Erythroblast (primary cell): ENCODE data around the gene S100A7A.

Source experiments
- GATA1 ChIP-seq: IDR thresholded peaks from 2 replicates; pipeline ENCODE4 v1.6.1; 2011; ENCODE audit warnings: low read depth, mild to moderate bottlenecking, control low read depth, low read length, moderate library complexity
- POLR2A ChIP-seq: IDR thresholded peaks from 2 replicates; pipeline ENCODE4 v1.6.1; 2011; ENCODE audit warnings: mild to moderate bottlenecking, low read length

DNA sequence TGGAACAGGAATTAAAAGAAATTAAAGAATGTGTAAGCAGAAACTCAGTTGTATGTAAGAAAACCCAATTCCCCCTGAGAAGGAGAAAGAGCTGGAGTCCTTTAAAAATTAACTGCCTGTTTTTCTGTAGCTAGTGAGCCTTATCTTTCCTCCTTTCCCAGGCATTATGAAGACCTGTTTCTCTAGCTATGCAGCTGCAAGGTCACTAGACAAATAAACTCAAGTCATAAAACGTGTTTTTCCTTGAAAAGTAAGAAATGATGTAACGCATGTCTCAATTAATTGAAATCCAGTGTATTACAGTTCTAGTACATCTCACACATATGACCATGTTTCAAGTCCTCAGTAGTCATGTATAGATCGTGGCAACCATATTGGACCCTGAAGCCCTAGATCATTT is 46.2 kb upstream of the S100A7A start:
- TF ChIP-seq POLR2A (no peak), GATA1 (no peak)
